NCI-H1105 treated with DMSO at 0.1 percent for 48 hours (cell line): ENCODE measurements around the gene ACACB.

ENCODE experiments used
- DNase-seq: peaks from one replicate; lab custom pipeline; 2025; lab: John Stamatoyannopoulos, UW

Gene ACACB

DNA sequence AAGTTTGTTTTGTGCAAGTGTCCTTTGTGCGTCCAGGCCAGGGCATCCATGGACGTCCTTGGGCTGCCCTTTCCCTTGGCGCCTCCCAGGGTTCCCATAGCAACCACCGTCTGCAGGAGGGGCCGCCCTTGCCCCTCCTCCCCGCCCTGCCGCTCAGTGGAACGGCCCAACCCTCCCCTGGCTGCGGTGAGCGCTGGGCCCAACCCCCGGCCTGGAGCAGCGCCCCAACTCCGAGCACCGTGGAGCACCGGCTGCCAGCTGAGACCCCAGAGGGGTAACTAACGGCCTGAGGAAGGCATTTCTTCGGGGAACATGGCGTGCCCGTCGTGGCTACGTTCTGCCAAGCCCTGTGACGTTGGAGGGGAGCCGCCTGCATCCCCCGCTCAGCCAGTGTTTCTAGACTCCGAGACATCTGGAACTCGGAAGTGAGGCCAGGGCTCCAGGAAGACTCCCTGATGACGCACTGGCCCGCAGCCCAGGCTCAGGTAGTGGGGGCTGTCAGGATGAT, 5.3 kb upstream of the ACACB start:
- DNase-seq: peak; percentile 89

GRCh38 chr12:109112720-109113465, 3.5 kb upstream of the ACACB start:
- DNase-seq: no peak

- DNase-seq: no peak
Measured at GRCh38 chr12:109113661-109114321, 2.6 kb upstream of the ACACB start.

GRCh38 chr12:109114644-109115043, 1.7 kb upstream of the ACACB start:
- DNase-seq: no peak

GRCh38 chr12:109115404-109115757, 1.0 kb upstream of the ACACB start:
- no peak for DNase-seq

DNA sequence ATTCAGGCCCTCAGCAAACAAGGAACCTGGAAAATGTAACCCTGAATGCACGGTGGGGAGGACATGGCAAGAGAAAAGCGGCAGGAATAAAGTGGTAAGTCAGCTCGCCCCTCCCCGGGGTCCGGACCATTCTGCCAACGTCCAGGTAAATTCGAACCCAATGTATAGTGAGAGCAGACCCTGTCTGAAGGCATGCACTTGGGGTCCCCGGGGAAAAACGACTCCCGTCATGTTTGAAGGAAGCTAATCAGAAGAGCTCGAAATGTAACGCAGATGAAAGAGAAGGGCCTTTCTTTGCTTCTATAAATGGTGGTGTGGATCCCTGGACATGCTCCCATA, 193 bp downstream of the ACACB start:
- no peak for DNase-seq

GRCh38 chr12:109120095-109120494, 3.7 kb downstream of the ACACB start:
- DNase-seq: no peak

DNA sequence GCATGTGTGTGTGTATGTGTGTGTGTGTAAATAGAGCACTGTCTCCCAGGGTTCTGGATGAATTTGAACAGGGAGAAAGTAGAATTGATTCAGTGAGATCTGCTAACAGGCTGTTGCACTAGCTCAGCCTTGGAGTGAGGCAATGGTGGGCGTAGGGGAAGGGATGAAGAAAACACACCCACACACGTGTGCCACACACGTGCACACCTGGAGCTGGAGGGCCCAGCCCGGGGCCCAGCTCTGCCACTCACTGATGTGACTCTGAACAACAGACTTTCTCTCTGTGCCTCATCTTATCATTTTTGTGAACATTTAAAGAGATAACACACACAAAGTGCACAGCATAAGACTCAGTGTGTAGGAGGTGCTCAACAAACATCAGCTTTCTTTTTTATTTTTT, 4.2 kb downstream of the ACACB start:
- no peak for DNase-seq

- DNase-seq: no peak
Measured at GRCh38 chr12:109121346-109121880, 5.0 kb downstream of the ACACB start.

DNA sequence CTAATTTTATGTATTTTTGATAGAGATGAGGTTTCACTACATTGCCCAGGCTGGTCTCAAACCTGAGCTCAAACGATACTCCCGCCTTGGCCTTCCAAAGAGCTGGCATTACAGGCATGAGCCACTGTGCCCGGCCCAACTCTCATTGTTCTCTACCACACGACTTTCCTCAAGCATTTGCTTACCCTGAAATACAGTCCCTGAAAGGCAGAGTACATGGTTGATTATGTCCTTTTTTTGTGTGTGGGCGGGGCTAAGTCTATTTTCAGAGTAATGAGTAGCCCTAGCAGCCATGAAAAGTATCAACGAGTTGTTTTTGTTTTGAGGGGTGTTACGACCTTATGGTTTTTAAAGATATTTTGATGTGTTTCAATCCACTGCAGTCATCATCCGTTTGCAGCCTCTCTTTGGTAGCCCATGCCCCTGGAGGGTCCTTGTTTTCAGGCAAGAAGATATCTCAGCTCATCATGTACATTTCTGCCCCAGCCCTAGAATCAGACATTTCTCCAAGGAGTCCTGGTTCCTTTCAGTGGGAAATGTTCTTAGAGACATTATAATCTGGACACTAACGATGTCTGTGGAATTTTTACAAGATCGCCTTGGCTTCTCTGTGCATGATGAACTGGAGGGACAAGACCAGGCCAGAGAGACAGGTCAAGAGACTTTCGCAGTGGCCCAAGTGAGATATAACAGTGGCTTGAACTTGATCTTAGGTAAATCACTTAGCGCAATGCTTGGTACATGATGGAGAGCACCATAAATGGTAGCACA, 8.7 kb downstream of the ACACB start:
- no peak for DNase-seq

- DNase-seq: no peak
Measured at GRCh38 chr12:109125791-109126190, 9.4 kb downstream of the ACACB start.

- DNase-seq: no peak
Measured at GRCh38 chr12:109126784-109127183, 10.4 kb downstream of the ACACB start.

- no peak for DNase-seq
Measured at GRCh38 chr12:109127533-109128242, 11.3 kb downstream of the ACACB start.

DNA sequence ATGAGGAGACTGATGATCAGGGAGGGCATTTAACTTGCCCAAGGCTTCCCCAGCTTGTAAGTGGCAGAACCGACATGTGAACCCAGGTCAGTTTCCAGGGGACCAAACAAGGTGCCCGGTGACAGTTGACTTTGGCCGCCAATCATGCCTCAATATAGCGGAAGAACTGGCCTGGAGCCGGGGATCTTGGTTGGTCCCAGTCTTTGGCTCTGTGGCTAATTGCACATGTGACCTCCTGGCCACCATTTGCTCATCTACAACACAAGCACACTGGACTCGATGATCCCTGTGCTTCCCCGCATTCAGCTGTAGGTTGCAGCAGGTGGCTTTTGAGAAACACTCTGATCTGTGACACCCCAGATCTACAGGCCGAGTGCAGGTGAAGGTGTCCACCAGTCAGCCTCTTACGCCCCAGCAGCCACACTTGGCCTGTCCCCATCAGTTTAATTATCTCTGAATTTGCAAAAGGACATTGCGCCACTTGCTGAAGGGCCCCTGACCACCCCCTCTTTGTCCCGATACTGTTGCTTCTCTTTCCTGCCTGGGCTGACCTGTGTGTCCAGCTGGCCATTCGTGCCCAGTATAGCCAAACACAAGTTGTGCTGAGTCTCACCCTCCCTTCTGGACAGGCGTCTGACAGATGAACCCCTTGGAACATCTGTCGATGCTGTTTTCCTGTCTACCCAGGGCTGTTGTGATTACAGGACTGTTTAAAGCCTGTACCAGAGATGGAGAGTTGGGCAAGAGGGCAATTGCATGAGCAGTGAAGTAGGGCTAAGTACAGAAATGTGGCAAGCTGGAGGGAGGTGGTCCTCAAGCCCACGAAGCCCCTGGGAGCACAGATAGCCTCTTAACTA, 14.1 kb downstream of the ACACB start:
- no peak for DNase-seq

DNA sequence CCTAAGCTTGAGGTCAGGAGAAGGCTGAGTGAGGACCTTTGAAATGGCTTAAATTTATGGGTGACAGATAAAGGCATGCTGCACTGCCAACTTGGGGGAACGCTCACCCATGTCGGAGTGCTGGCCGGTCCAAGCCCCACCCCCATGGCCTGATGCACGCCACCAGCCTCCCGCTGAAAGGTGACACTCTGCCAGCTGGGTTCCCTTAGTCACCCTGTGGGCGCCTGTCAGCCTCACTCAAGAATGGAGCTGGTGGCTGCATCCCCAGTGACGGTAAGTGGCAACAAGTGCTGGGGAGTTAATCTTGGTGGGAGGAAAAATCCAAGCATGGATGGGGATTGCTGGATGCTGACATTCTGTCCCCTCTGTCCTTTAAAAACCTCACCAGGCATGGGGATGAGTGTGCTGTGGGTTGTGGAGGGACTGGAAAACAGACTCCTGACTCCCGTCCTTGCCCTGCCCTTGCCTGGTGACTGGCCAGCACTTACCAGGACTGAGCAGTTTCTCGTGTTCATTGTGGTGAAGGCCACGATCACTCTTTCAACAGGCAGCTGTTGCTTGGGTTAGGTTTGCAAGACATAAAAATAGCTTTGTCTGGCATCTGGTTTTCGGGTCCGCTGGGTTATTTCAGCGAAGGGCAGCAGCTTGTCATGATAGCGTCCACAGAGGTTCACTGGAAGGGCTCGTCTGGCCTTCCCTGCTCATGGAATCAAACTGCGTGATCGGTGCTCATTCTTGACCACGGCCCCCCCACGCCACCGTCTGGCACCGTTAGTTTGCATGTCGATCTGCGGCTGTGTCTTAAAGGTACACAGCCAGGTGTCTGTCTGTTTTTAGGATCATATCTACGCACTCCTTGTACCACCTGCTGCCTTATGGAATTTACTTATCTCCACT, 15.0 kb downstream of the ACACB start:
- DNase-seq: peak; percentile 3

GRCh38 chr12:109134186-109134917, 18.0 kb downstream of the ACACB start:
- DNase-seq: no peak

- DNase-seq: no peak
Measured at GRCh38 chr12:109137055-109137454, 20.7 kb downstream of the ACACB start.

DNA sequence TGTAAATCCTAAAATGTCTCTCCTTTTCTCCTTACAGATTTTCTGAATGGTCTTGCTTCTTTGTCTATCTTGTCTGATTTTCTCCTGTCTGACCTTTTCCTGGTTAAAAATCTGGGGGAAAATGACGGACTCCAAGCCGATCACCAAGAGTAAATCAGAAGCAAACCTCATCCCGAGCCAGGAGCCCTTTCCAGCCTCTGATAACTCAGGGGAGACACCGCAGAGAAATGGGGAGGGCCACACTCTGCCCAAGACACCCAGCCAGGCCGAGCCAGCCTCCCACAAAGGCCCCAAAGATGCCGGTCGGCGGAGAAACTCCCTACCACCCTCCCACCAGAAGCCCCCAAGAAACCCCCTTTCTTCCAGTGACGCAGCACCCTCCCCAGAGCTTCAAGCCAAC, 23.0 kb downstream of the ACACB start:
- DNase-seq: no peak

DNA sequence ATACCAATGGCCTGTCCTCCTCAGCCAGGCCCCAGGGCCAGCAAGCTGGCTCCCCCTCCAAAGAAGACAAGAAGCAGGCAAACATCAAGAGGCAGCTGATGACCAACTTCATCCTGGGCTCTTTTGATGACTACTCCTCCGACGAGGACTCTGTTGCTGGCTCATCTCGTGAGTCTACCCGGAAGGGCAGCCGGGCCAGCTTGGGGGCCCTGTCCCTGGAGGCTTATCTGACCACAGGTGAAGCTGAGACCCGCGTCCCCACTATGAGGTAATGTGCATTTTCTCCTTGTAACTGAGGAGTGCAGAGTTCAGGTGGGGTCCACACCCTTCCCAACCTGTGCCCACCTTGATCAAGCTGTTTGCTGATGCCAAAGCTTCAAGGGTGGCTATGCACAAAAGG, 23.4 kb downstream of the ACACB start:
- DNase-seq: no peak
